ENCODE results near the gene SMIM1. TPM values are rescaled to one million over a fixed set of nuclear protein-coding genes. Genes with fewer than 3 reads are reported as not detected.

Gene SMIM1
- total and polyA plus RNA-seq, 2 experiments from 2014 or later = 3.2 to 7.2 TPM

GRCh38 chr1:3727825-3728776 lies 44.4 kb upstream of the SMIM1 start:
- peaks cover 12% of the 10 kb centered on the region for H3K27me3 Mint-ChIP-seq (ENCODE audit: insufficient read depth, low read depth, poor library complexity)
- no peak for DNase-seq (ENCODE audit: low spot score)
- Histone ChIP-seq H3K4me3 (no peak overlapping the region), H4K20me1 (replicated peaks; ENCODE audit: insufficient read depth) (no peaks in the 10 kb centered on the region), H3K79me2 (replicated peaks; ENCODE audit: insufficient read depth) (no peaks in the 10 kb centered on the region), H3F3A (replicated peaks; ENCODE audit: low read depth) (0 out of 2 replicates have a peak, but pooled peaks cover 3% of the 10 kb centered on the region), H3K27ac (ENCODE audit: low read depth) (no peak overlapping the region), H3K27me3 (ENCODE audit: insufficient read depth) (no peaks in the 10 kb centered on the region), H3K4me2 (no peak overlapping the region), H2AFZ (no peak overlapping the region), H3K9me2 (ENCODE audit: insufficient read depth) (no peaks in the 10 kb centered on the region), H3K4me1 (ENCODE audit: insufficient read depth) (peaks cover 2% of the 10 kb centered on the region; the same call in 1 of the 2 replicates), H3K36me3 (ENCODE audit: insufficient read depth) (no peaks in the 10 kb centered on the region)
- peaks cover 3% of the 10 kb centered on the region; the same call in 2 of the 3 replicates for H3K4me1 Mint-ChIP-seq
- 0 out of 3 replicates have a peak, but pooled peaks cover 2% of the 10 kb centered on the region for H3K9me3 Mint-ChIP-seq
- TF ChIP-seq EZH2 (IDR thresholded peaks at IDR 0.05; ENCODE audit: low read depth, unreplicated experiment) = no peak
- no peak for TF ChIP-seq STAT1 (IDR thresholded peaks at IDR 0.05; ENCODE audit: unreplicated experiment)
- TF ChIP-seq POLR2AphosphoS5 (IDR thresholded peaks at IDR 0.05; ENCODE audit: low read depth) = no peak
- no peak for TF ChIP-seq EZH2phosphoT487 (IDR thresholded peaks at IDR 0.05; ENCODE audit: unreplicated experiment)
- no peak for TF ChIP-seq NANOG (IDR thresholded peaks at IDR 0.05; ENCODE audit: borderline replicate concordance)
- no peak for TF ChIP-seq ZNF114 (CRISPR knock-in tag; IDR thresholded peaks at IDR 0.05)
- TF ChIP-seq REST (IDR thresholded peaks at IDR 0.05; ENCODE audit: unreplicated experiment) = no peak
- TF ChIP-seq ZNF462 (CRISPR knock-in tag; IDR thresholded peaks at IDR 0.05) = no peak
- no peak for TF ChIP-seq ETS1 (IDR thresholded peaks at IDR 0.05)
- TF ChIP-seq CREB1 (CRISPR knock-in tag; IDR thresholded peaks at IDR 0.05; ENCODE audit: low read depth) = no peak
- no peak for TF ChIP-seq CTCF (conservative IDR thresholded peaks at IDR 0.05; ENCODE audit: low read depth in 2 of 2)
- no peak for TF ChIP-seq ZNF331 (CRISPR knock-in tag; IDR thresholded peaks at IDR 0.05; ENCODE audit: low read depth)
- TF ChIP-seq JUNB (IDR thresholded peaks at IDR 0.05; ENCODE audit: unreplicated experiment) = no peak
- no peak overlapping the region for H3K4me3 Mint-ChIP-seq
- H3K36me3 Mint-ChIP-seq (ENCODE audit: low read depth) = no peaks in the 10 kb centered on the region
- no peak for ATAC-seq
- no peak overlapping the region for H3K27ac Mint-ChIP-seq

Data from GM23338 (cell line).